Psoas muscle (tissue), 8 donors: ENCODE results near the gene STUM. TPM values are rescaled to one million over a fixed set of nuclear protein-coding genes. Genes with fewer than 3 reads are reported as not detected.
"Not testable (repeated sequence)": the region's sequence is repeated elsewhere in the genome, so short reads cannot be mapped to it uniquely, and the experiment has no call there.

Experiments used
- ATAC-seq, 4 donors: fragments of 200-7000 bp; cut with Tn5 transposase; one replicate each; pipeline ENCODE4 v1.9.1; 2020; ENCODE audit warnings: moderate library complexity in 3 of 4, mild to moderate bottlenecking in 2 of 4
- DNase-seq, 2 donors: peaks; one replicate each; pipeline ENCODE4 v3.0.0-alpha.2; 2020
- H3K27ac ChIP-seq: fragments of 200-600 bp; one replicate; pipeline ENCODE4 v1.8.0; 2022
- H3K27me3 ChIP-seq, 3 donors: fragments of 200-600 bp in 1 of 3; one replicate each; pipeline versions ENCODE4 v1.6.1 to v1.8.0; 2013 to 2022; ENCODE audit warnings: low read length in 2 of 3, mild to moderate bottlenecking in 2 of 3, moderate library complexity in 1 of 3; ENCODE audit not compliant: insufficient read depth in 3 of 3
- H3K36me3 ChIP-seq, 2 donors: fragments of 200-600 bp in 1 of 2; one replicate each; pipeline versions ENCODE4 v1.6.1 to v1.8.0; 2013 to 2022; ENCODE audit warnings: low read depth in 1 of 2, mild to moderate bottlenecking in 1 of 2, moderate library complexity in 1 of 2; ENCODE audit not compliant: insufficient read depth in 1 of 2
- H3K4me1 ChIP-seq: fragments of 200-600 bp; one replicate; pipeline ENCODE4 v1.8.0; 2022
- H3K4me3 ChIP-seq: fragments of 200-600 bp; one replicate; pipeline ENCODE4 v1.8.0; 2022; ENCODE audit warnings: mild to moderate bottlenecking
- H3K9me3 ChIP-seq: fragments of 200-600 bp; one replicate; pipeline ENCODE4 v1.8.0; 2022
- CTCF ChIP-seq: fragments of 200-600 bp; IDR thresholded peaks from one replicate; pipeline ENCODE4 v1.8.0; 2022; ENCODE audit warnings: antibody characterized with exemption
- WGBS, 3 donors: extraction: QIAGEN DNeasy Blood & Tissue Kit; methylation state at CpG; one replicate each; pipeline versions ENCODE4 v1.1.6 to v1.1.7; 2013; 5-methylcytosine and 5-hydroxymethylcytosine counted together
- intact Hi-C, 2 donors: fragments of 100-400 bp; cut with DNase I; formaldehyde crosslinking; loops; one replicate each; pipeline versions ENCODE4 v1.11.0 to v1.14.2; 2022
- polyA plus RNA-seq, 3 donors: library from polyadenylated mRNA; stranded (reverse); fragments of 200-250 nt; gene quantifications; one replicate each; pipeline ENCODE4 v1.2.3, GENCODE V29; 2013
- total RNA-seq, 4 donors: library from RNA; stranded (reverse); fragmentation: NEBNext Ultra II Directional in 2 of 4; extraction: Animal tissue kit (Norgen Biotek cat#: 25700) in 2 of 4; gene quantifications; one replicate each; pipeline versions ENCODE4 v1.2.1 to v1.2.4, GENCODE V29; 2021 to 2023
- donor health status: healthy with polysubstance abuse.
- donor health status: DM: no; HTN: no; CAD: no; lungs with moderate emphysema.
- donor health status: Bipolar disorder and iron deficiency.
- donor health status: healthy.
- donor health status: DM: yes; HTN: yes; CAD: no.
- donor health status: DM: no; HTN: no; CAD: no.
- donor health status: DM: no; HTN: no; CAD: no.
- donor health status: DM: yes; HTN: yes; CAD: no.

STUM gene
- total and polyA plus RNA-seq, 7 donors, result 0.34 to 1.5 (median 0.96) TPM

GRCh38 chr1:226638001-226638601 is 89.5 kb downstream of the STUM start:
- TF ChIP-seq CTCF, result no peak
- Histone ChIP-seq H3K4me3 (no peak overlapping the region), H3K4me1 (peaks cover 20% of the 10 kb centered on the region), H3K36me3 (peaks cover 0 to 18% of the 10 kb centered on the region in 2 donors), H3K9me3 (no peaks in the 10 kb centered on the region), H3K27ac (peak overlapping the region; percentile 42), H3K27me3 (no peaks in the 10 kb centered on the region)
- ATAC-seq (peak in 2 of 4 donors; percentile 22 to 30), DNase-seq (peak in 1 of 2 donors; percentile 57)
- WGBS, 3 donors, result 25 to 55% (median 43%) methylated on average over 10 of the region's 10 CpGs
- intact Hi-C loops, result loop anchor here (5.0 kb wide), 2 partner anchors 49 to 99 kb away; partner anchors contain the start of gene ITPKB (in 2 of the 2)

GRCh38 chr1:226638608-226639007 is 90.0 kb downstream of the STUM start:
- H3K4me3 ChIP-seq, result no peak overlapping the region
- intact Hi-C loops, result loop anchor here (5.0 kb wide), 2 partner anchors 49 to 99 kb away; partner anchors contain the start of gene ITPKB (in 2 of the 2)
- no peaks in the 10 kb centered on the region for H3K27me3 ChIP-seq
- no peak for TF ChIP-seq CTCF
- peaks cover 17% of the 10 kb centered on the region for H3K4me1 ChIP-seq
- H3K36me3 ChIP-seq, result peaks cover 0 to 18% of the 10 kb centered on the region in 2 donors
- DNase-seq (peak in 1 of 2 donors; percentile 52), ATAC-seq (peak in 1 of 4 donors; percentile 14)
- WGBS, 3 donors, result 30 to 70% (median 54%) methylated on average over 16 of the region's 16 CpGs
- H3K27ac ChIP-seq, result no peak overlapping the region
- H3K9me3 ChIP-seq, result no peaks in the 10 kb centered on the region

GRCh38 chr1:226639206-226639605 is 90.6 kb downstream of the STUM start:
- not testable (repeated sequence) for H3K27me3 ChIP-seq, H3K4me3 ChIP-seq, H3K27ac ChIP-seq, H3K9me3 ChIP-seq, ATAC-seq
- Histone ChIP-seq H3K36me3 (peaks cover 0 to 18% of the 10 kb centered on the region in 2 donors), H3K4me1 (peaks cover 13% of the 10 kb centered on the region)
- intact Hi-C loops, result loop anchor here (5.0 kb wide), 2 partner anchors 48 to 98 kb away; partner anchors contain the start of gene ITPKB (in 2 of the 2)
- DNase-seq, result peak in 1 of 2 donors; percentile 21
- 84 to 95% (median 95%) methylated on average over 8 of the region's 8 CpGs for WGBS, 3 donors

GRCh38 chr1:226639631-226640061 is 91.1 kb downstream of the STUM start:
- Histone ChIP-seq H3K9me3 (no peaks in the 10 kb centered on the region), H3K27ac (no peak overlapping the region), H3K27me3 (no peaks in the 10 kb centered on the region), H3K36me3 (peaks cover 0 to 18% of the 10 kb centered on the region in 2 donors), H3K4me3 (no peak overlapping the region), H3K4me1 (peaks cover 13% of the 10 kb centered on the region)
- intact Hi-C loops, result loop anchor here (1.0 to 5.0 kb wide), 3 partner anchors 18 to 98 kb away; partner anchors contain the start of gene ITPKB (in 2 of the 2)
- ATAC-seq (no peak), DNase-seq (peak in 1 of 2 donors; percentile 40)
- no peak for TF ChIP-seq CTCF
- WGBS, 3 donors, result 92 to 95% (median 93%) methylated on average over 16 to 18 of the region's 18 CpGs

- Histone ChIP-seq H3K4me3 (no peak overlapping the region), H3K36me3 (peaks cover 0 to 18% of the 10 kb centered on the region in 2 donors), H3K27me3 (no peaks in the 10 kb centered on the region), H3K27ac (no peak overlapping the region), H3K4me1 (peaks cover 22% of the 10 kb centered on the region), H3K9me3 (no peaks in the 10 kb centered on the region)
- TF ChIP-seq CTCF, result no peak
- DNase-seq, result peak; percentile 9 to 41
- no peak for ATAC-seq
- WGBS, 3 donors, result 64 to 67% (median 65%) methylated on average over 23 of the region's 23 CpGs
- intact Hi-C loops, result loop anchor here in 1 of 2 donors (1.0 kb wide), 1 partner anchor 17 kb away; no protein-coding TSS in a partner anchor
Observed at GRCh38 chr1:226640321-226641136, 92.0 kb downstream of the STUM start.
